ENCODE measurements around the gene HEBP2. TPM values are rescaled to one million over a fixed set of nuclear protein-coding genes. Genes with fewer than 3 reads are reported as not detected.

The HEBP2 gene
- polyA plus RNA-seq, 5 donors = 49.6 to 61.2 (median 52.2) TPM

GRCh38 chr6:138393871-138394783 lies 9.9 kb upstream of the HEBP2 start:
- no peak for DNase-seq

DNA sequence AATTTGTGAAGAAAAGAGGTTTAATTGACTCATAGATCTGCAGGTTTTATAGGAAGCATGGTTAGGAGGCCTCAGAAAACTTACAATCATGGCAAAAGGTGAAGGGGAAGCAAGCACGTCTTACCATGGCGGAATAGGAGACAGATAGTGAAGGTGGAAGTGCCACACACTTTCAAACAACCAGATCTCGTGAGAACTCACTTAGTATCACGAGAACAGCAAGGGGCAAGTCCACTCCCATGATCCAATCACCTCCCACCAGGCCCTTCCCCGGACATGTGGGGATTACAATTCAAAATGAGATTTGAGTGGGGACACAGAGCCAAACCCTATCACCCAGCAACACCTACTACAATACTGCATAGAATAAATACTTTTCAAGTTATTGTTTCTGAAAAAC lies 7.3 kb upstream of the HEBP2 start:
- DNase-seq = no peak

DNA sequence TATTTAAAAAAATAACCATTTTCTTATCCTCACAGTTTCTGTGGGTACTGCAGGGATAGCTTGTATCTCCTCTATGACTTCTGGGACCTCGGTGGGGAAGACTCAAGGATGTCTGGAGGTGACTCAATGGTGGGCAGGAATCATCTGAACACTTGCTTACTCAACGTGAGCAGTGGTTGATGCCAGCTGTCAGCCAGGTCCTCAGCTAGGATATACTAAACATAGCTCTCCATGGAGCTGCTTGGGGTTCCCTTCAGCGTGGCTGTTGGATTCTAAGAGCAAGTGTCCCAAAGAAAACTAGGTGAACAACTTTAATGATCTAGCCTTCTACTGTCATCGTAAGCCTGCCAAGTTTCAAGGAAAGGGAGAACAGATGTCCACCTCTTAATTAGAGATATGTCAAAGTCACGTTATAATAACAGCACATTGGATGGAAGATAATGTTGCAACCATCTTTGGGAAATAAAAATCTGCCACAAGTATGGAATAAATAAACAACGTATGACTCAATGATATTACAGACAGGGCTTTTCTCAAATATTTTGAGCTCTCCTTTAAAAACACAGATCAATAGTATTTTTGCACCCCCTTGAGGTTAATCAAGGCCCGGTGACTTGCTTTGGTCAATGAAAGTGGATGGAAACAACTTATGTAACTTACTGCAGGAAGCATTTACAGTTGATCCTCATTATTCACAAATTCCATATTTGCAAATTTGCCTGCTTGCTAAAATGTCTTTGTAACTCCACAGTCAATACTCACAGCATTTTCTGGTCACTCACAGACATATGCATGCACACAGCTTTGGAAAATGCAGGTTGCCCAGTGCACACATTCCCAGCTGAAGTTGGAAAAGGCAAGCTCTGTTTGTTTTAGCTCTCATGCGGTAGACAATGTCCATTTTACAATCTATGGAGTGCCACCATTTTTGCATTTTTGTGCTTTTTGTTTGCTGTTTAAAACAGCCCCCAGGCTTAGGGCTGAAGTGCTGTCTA lies 6.6 kb upstream of the HEBP2 start:
- DNase-seq = no peak

DNA sequence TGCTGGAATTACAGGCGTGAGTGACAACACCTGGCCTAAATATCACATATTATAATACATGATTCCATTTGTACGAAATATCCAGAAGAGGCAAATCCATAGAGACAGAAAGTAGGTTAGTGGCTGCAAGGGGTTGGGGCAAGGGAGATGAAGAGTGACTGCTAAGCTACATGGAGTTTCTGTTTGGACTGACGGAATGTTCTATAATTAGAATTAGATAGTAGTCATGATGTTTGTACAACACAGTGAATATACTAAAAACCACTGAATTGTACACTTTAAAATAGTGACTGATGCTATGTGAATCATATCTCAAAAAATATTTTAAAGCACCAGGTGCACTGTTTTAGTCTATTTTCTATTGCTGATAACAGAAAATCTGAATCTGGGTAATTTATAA lies 3.7 kb upstream of the HEBP2 start:
- no peak for DNase-seq

DNA sequence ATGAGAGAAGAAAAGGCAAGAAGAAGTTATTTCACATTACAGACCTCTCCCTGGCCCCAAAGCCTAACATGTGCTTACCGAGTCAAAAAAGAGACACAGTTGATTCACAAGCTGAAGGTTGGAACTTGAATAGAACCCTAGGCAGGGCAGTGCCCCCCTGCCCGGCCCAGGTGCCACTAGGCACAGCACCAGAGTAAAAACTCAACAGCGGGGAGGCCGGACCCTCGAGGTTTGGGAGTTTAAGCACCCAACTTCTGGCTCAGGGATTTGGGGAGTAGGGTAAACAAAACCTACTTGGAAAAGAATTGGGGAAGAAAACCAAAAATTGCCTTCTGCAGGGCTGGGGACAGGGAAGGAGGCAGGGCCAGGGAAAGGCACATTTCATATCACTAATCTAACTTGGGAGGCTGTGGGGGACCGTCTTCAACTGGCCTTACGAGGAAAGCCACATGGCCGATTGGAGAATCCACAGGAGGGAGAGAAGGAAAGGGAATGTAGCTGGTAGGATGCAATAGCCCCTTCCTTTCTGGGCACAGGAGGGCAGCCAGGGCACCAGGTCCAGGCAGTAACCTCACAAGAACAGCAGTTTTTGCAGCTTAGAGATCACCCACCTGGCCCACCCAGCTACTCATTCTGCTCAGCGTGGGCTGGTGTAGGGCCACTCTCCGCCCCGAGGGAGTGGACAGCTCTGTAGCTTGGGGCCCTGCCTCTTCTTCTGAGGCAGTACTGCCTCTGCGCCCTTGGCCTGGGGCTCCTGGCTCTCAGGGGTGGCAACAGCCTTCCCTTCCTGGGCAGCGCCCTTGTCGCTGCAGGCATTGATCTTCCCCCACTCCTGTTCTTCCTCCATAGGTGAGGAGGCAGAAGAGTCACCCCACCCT lies 1.8 kb upstream of the HEBP2 start:
- no peak for DNase-seq

GRCh38 chr6:138402838-138403187 lies 1.2 kb upstream of the HEBP2 start:
- DNase-seq = no peak

- DNase-seq = peak; percentile 34 to 50
Observed at GRCh38 chr6:138403324-138403800, 661 bp upstream of the HEBP2 start.

GRCh38 chr6:138404666-138405337 lies 779 bp downstream of the HEBP2 start:
- DNase-seq = peak; percentile 28 to 36

- DNase-seq = no peak
Observed at GRCh38 chr6:138405816-138406413, 1.9 kb downstream of the HEBP2 start.

DNA sequence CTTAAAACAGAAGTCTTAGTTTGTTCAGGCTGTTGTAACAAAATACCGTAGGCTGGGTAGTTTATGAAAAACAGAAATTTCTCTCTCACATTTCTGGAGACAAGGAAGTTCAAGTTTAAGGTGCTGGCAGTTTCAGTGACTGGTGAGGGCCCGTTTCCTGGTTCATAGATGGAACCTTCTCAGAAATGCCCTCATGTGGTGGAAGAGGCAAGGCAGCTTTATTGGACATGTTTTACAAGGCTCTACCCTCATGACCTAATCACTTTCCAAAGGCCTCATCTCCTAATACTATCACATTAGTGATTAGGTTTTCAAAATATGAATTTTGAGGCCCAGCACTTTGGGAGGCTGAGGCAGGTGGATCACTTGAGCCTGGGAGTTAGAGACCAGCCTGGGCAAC lies 2.4 kb downstream of the HEBP2 start:
- no peak for DNase-seq

DNA sequence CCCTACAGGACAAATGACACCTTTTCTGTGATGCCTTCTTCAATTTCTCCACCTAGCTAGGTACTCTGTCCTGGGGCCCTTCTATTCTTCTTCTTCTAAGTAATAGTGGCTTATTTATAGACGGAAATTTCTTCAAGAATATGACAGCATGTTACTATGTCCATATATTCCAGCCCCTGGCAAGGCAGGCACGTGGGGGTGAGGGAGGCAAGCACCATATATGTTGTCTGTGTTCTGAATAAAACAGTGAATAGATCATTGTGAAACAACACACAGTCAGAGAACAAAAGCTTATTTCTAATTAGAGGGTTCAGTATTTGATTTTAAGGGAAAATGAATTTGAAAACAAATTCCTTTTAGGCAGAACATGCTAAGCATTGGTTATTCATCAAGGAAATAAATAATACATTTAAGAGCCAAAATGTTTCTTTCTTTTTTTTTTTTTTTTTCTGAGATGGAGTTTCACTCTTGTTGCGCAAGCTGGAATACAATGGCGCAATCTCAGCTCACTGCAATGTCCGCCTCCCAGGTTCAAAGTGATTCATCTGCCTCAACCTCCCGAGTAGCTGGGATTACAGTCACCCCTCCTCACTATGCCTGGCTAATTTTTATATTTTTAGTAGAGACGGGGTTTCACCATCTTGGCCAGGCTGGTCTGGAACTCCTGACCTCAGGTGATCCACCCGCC lies 6.2 kb downstream of the HEBP2 start:
- DNase-seq = no peak

DNA sequence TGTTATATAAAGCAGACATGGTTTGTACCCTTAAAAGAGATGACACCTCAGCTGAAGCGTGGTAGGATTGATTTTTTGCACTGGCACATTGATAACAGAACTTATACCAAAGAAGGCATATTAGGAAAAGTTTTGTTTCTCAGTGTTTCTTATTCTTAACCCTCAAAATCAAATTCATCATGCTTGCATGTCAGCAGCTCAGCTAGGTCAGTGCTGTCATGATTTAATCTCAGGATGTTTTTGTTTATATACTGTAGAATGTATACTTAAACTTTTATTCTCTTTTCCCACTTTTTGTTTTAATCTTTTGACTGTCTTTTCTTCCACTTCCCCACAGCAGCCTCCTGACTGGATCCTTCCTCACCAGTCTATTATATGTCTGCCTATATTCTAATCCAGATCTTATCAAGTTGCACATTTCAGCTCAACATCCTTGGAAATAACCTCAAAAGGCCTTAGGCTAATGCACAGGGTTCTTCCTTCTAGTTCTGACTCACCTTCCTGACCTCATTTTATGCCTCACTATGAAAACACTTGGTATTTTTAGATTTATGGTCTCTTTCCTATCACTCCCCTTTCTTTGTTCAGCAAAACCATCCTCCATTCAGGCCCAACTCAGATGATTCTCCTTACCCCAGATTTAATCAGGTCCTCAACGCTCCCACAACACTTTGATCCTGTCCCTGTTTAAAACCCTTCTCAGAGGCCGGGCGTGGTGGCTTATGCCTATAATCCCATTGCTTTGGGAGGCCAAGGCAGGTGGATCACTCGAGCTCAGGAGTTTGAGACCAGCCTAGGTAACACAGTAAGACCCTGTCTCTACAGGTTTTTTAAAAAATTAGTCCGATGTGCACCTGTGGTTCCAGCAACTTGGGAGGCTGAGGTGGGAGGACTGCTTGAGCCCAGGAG lies 7.2 kb downstream of the HEBP2 start:
- no peak for DNase-seq

GRCh38 chr6:138415125-138415524 lies 11.1 kb downstream of the HEBP2 start:
- DNase-seq = no peak

- no peak for DNase-seq
Observed at GRCh38 chr6:138416206-138416605, 12.2 kb downstream of the HEBP2 start.

- no peak for DNase-seq
Observed at GRCh38 chr6:138417493-138418117, 13.6 kb downstream of the HEBP2 start.

DNA sequence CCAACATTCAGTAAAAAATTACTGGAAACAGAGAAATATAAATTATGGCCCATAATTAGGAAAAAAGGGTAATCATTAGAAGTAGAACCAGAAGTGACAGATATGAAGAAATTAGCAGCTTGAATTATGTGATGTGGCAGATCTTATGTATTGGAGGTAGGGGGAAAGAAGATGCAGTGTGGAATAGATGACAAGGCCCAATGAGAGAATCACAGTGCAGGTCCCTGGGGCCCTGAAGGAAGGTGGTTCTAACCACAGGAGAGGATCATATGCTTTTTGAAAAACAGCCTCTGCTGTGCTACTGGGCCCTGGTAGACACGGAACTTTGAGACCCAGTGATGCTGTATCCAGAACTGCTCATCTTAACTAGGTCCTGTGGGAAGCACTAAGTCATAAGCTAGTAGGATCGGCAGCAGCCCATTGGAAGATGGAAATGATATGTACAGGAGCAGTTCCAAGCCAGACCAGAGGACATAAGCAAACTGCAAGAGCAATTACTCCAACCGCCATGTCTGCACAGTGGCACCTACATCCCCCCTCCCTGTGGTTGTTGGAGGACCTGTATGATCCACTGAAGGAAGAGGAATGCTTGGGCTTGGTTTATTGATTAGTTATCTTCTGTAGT lies 14.2 kb downstream of the HEBP2 start:
- DNase-seq = no peak

GRCh38 chr6:138419766-138420165 lies 15.7 kb downstream of the HEBP2 start:
- DNase-seq = no peak

DNA sequence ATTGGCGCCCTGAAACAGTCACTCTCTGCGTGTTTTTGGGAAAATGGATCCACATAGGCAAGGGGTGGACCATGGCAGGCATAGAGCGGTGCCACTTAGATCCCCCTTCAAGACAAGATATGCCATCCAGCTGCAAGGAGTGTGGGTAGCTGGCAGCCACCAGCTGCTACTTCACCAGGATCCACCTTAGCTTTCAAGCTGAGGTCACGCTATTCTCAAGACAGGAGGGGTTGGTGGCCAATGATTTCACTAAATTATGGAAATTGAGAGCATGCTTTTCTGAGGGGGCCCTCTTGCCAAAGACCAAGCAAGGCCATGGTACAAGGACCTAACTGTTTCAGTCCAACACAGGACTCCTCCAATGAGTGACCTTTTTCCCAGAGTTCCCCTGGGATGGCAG lies 16.3 kb downstream of the HEBP2 start:
- DNase-seq = no peak
